Breast epithelium (tissue), 4 donors: ENCODE data around the gene MYH8. TPM values are rescaled to one million over a fixed set of nuclear protein-coding genes. Genes with fewer than 3 reads are reported as not detected.

Experiments
- DNase-seq, 2 donors: peaks; one replicate each; pipeline ENCODE4 v3.0.0-alpha.2; 2019; ENCODE audit warnings: low spot score in 2 of 2
- H3K27ac ChIP-seq, 2 donors: fragments of 200-600 bp; sonication (generic) in 1 of 2; one replicate each; pipeline ENCODE4 v1.5.1; 2016 to 2019; ENCODE audit warnings: mild to moderate bottlenecking in 1 of 2
- H3K27me3 ChIP-seq, 2 donors: fragments of 200-600 bp; sonication (generic) in 1 of 2; one replicate each; pipeline versions ENCODE4 v1.5.1 to v1.6.0; 2017 to 2019; ENCODE audit warnings: control low read depth in 1 of 2, mild to moderate bottlenecking in 1 of 2
- H3K36me3 ChIP-seq: fragments of 200-600 bp; one replicate; pipeline ENCODE4 v1.5.1; 2019
- H3K4me1 ChIP-seq, 2 donors: fragments of 200-600 bp; sonication (generic); one replicate each; pipeline ENCODE4 v1.5.1; 2016 to 2019; ENCODE audit warnings: control low read depth in 1 of 2
- H3K4me3 ChIP-seq, 3 donors: fragments of 200-600 bp; sonication (generic); 1 replicate in 2 of 3; 2 replicates in 1 of 3; pipeline ENCODE4 v1.5.1; 2016 to 2019; ENCODE audit warnings: mild to moderate bottlenecking in 3 of 3, moderate library complexity in 2 of 3
- H3K9me3 ChIP-seq, 2 donors: fragments of 200-600 bp; sonication (generic) in 1 of 2; one replicate each; pipeline ENCODE4 v1.5.1; 2016 to 2019; ENCODE audit warnings: control low read depth in 1 of 2
- CTCF ChIP-seq, 3 donors: fragments of 450-650 bp; IDR thresholded peaks; one replicate each; pipeline ENCODE4 v1.5.1; 2016 to 2017; ENCODE audit warnings: antibody characterized with exemption in 3 of 3, mild to moderate bottlenecking in 3 of 3, moderate library complexity in 3 of 3
- POLR2A ChIP-seq: fragments of 450-650 bp; IDR thresholded peaks from one replicate; pipeline ENCODE4 v1.6.1; 2016; ENCODE audit warnings: antibody characterized with exemption, mild to moderate bottlenecking, moderate library complexity
- POLR2AphosphoS5 ChIP-seq, 3 donors: sonication (generic); formaldehyde crosslinking; IDR thresholded peaks; one replicate each; pipeline ENCODE4 v1.6.1; 2017; ENCODE audit warnings: antibody characterized with exemption in 3 of 3
- intact Hi-C: fragments of 100-400 bp; cut with DNase I; formaldehyde crosslinking; loops from one replicate; pipeline ENCODE4 v1.15.1; 2023; ENCODE audit warnings: low total_unique reads
- total RNA-seq, 3 donors: library from RNA; depleted of rRNA; stranded (reverse); fragments of >200 nt; gene quantifications; one replicate each; pipeline ENCODE4 v1.1.0, GENCODE V29; 2016

The MYH8 gene
- not detected for total RNA-seq

GRCh38 chr17:10421900-10422542 lies at the start of gene MYH8:
TSS of gene MYH8 (minus strand) at chr17:10421950. CDS start at chr17:10420227, 1,723 bp downstream.
- intact Hi-C loops = no loop called here
- Histone ChIP-seq H3K4me1 (no peaks in the 10 kb centered on the region), H3K4me3 (no peak within 1 kb of the TSS), H3K9me3 (no peaks in the 10 kb centered on the region), H3K27ac (no peak within 1 kb of the TSS), H3K36me3 (no peaks in the 10 kb centered on the region), H3K27me3 (no peaks in the 10 kb centered on the region)
- no peak for DNase-seq
- no peak for TF ChIP-seq POLR2A
- no peak for TF ChIP-seq POLR2AphosphoS5 (IDR thresholded peaks at IDR 0.05)
- no peak for TF ChIP-seq CTCF (IDR thresholded peaks at IDR 0.05)

- Histone ChIP-seq H3K36me3 (no peaks in the 10 kb centered on the region), H3K9me3 (no peaks in the 10 kb centered on the region), H3K4me1 (no peaks in the 10 kb centered on the region), H3K27me3 (no peaks in the 10 kb centered on the region), H3K4me3 (no peak within 1 kb of the TSS), H3K27ac (no peak within 1 kb of the TSS)
- DNase-seq = no peak
- TF ChIP-seq POLR2A = no peak
- TF ChIP-seq CTCF (IDR thresholded peaks at IDR 0.05) = no peak
- intact Hi-C loops = no loop called here
These were observed 47.7 kb upstream of the MYH8 start, which contains the start of gene MYH4 for GRCh38 chr17:10469459-10469858. TSS of gene MYH4 (minus strand) at chr17:10469559. CDS start at chr17:10466745, 2,814 bp downstream.

GRCh38 chr17:10463402-10463801 lies 41.7 kb upstream of the MYH8 start:
- intact Hi-C loops = no loop called here
- no peaks in the 10 kb centered on the region for H3K4me1 ChIP-seq
- no peak overlapping the region for H3K4me3 ChIP-seq
- TF ChIP-seq POLR2A (no peak), CTCF (IDR thresholded peaks at IDR 0.05) (no peak), POLR2AphosphoS5 (IDR thresholded peaks at IDR 0.05) (no peak)
- no peaks in the 10 kb centered on the region for H3K27me3 ChIP-seq
- no peak for DNase-seq
- H3K27ac ChIP-seq = no peak overlapping the region
- no peaks in the 10 kb centered on the region for H3K36me3 ChIP-seq
- peaks cover 0 to 5% of the 10 kb centered on the region in 2 donors for H3K9me3 ChIP-seq

GRCh38 chr17:10460062-10460461 lies 38.3 kb upstream of the MYH8 start:
- H3K36me3 ChIP-seq = no peaks in the 10 kb centered on the region
- no peak overlapping the region for H3K27ac ChIP-seq
- TF ChIP-seq POLR2A (no peak), CTCF (IDR thresholded peaks at IDR 0.05) (no peak), POLR2AphosphoS5 (IDR thresholded peaks at IDR 0.05) (no peak)
- intact Hi-C loops = no loop called here
- H3K4me3 ChIP-seq = no peak overlapping the region
- no peaks in the 10 kb centered on the region for H3K4me1 ChIP-seq
- H3K9me3 ChIP-seq = peaks cover 0 to 5% of the 10 kb centered on the region in 2 donors
- H3K27me3 ChIP-seq = no peaks in the 10 kb centered on the region
- no peak for DNase-seq

GRCh38 chr17:10458701-10459100 lies 37.0 kb upstream of the MYH8 start:
- intact Hi-C loops = no loop called here
- no peak for TF ChIP-seq POLR2A
- no peak for TF ChIP-seq CTCF (IDR thresholded peaks at IDR 0.05)
- TF ChIP-seq POLR2AphosphoS5 (IDR thresholded peaks at IDR 0.05) = no peak

More at GRCh38 chr17:10458701-10459100, 37.0 kb upstream of the MYH8 start:
- H3K9me3 ChIP-seq = no peaks in the 10 kb centered on the region
- H3K36me3 ChIP-seq = no peaks in the 10 kb centered on the region
- H3K4me1 ChIP-seq = no peaks in the 10 kb centered on the region
- DNase-seq = no peak
- H3K27ac ChIP-seq = no peak overlapping the region
- H3K4me3 ChIP-seq = no peak overlapping the region
- no peaks in the 10 kb centered on the region for H3K27me3 ChIP-seq
